HTR-8/SVneo (cell line): Measurements from ENCODE around the gene ORAI2.
"Not testable (repeated sequence)": the region's sequence is repeated elsewhere in the genome, so short reads cannot be mapped to it uniquely, and the experiment has no call there.

Experiments used
- DNase-seq: peaks from one replicate; pipeline ENCODE4 v3.0.0; 2011; ENCODE audit warnings: low spot score, mixed read lengths; ENCODE audit not compliant: insufficient read length
- FAIRE-seq: peaks from 2 replicates; lab custom pipeline; 2011; peaks lifted over from hg19 to GRCh38; lab: Jason Lieb, UNC

Gene ORAI2

GRCh38 chr7:102493220-102493935 lies 60.0 kb downstream of the ORAI2 start:
- FAIRE-seq, DNase-seq: not testable (repeated sequence)

- DNase-seq, FAIRE-seq: not testable (repeated sequence)
Measured at GRCh38 chr7:102494026-102494425, 60.7 kb downstream of the ORAI2 start.

GRCh38 chr7:102494473-102495149 lies 61.2 kb downstream of the ORAI2 start:
- FAIRE-seq, DNase-seq: not testable (repeated sequence)

DNA sequence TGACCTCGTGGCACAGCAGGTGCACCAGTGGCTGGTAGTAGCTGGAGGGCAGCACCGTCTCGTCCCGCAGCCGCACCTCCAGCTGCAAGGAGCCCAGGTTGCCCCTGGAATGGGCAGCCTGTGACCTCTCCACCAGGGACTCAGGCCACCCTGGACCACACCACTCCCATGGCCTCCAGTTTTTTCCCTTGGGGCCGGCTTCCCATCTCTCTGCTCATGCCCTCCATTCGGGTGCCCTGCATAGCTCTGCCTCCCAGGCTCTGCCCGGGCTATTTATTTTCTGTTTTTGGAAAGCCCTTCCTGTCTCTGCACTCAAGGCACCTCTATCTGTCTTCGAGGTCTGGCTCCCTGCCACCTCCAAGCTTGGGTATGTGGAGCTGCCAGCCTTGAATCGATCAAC lies 63.5 kb downstream of the ORAI2 start:
- FAIRE-seq, DNase-seq: not testable (repeated sequence)

GRCh38 chr7:102497308-102497707 lies 63.9 kb downstream of the ORAI2 start:
- FAIRE-seq, DNase-seq: not testable (repeated sequence)

DNA sequence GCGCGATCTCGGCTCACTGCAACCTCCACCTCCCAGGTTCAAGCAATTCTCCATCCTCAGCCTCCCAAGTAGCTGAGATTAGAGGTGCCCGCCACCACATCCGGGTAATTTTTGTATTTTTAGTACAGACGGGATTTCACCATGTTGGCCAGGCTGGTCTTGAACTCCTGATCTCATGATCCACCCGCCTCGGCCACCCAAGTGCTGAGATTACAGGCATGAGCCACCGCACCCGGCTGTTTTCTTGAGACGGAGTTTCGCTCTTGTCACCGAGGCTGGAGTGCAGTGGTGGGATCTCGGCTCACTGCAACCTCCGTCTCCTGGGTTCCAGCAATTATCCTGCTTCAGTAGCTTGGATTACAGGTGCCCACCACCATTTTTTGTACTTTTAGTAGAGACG lies 64.9 kb downstream of the ORAI2 start:
- not testable (repeated sequence) for FAIRE-seq, DNase-seq

DNA sequence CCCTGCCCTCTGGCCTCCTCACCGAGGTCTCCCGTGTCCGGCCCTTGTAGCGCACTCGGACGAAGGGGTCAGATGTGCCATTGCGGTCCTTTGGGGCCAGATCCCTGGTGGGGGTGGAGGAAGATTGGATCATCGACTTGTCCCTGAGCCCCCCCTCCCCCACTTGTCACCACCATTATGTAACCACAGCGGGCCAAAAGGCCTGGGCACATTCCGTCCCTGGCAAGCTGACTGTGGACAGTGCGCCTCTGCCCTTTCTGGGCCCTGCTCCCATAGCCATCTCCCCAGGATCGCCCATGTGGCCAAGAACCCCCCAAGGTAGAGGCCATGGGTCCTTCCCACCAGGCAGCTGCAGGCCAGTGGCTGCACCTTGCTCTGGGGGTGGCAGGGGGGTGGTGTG lies 69.8 kb downstream of the ORAI2 start:
- not testable (repeated sequence) for DNase-seq, FAIRE-seq

GRCh38 chr7:102505298-102506185 lies 72.2 kb downstream of the ORAI2 start:
- not testable (repeated sequence) for FAIRE-seq, DNase-seq
